HepG2 (cell line): ENCODE measurements around the gene STK25. TPM values are rescaled to one million over a fixed set of nuclear protein-coding genes. Genes with fewer than 3 reads are reported as not detected.

Experiments
- ATAC-seq: fragments of 200-7000 bp; cut with Tn5 transposase; 3 replicates; pipeline ENCODE4 v1.9.1; 2020; ENCODE audit warnings: mild to moderate bottlenecking, moderate library complexity
- BruUV-seq: library from RNA; stranded (reverse); fragments of 400-500 nt; replicated peaks from 2 replicates; lab custom pipeline; 2021; lab: Mats Ljungman, UMichigan
- CTCF ChIA-PET: fragments of 300-600 bp; formaldehyde crosslinking; extraction: SDS; loops from one replicate; lab custom pipeline; 2021; ENCODE audit warnings: low total read pairs, inconsistent platforms, low intra/inter-chr PET ratio; lab: Yijun Ruan, JAX
- POLR2A ChIA-PET: fragments of 350-600 bp; sonication (Branson Sonifier 250); formaldehyde crosslinking; loops from one replicate; lab custom pipeline; 2020; ENCODE audit warnings: antibody characterized with exemption, inconsistent platforms; lab: Yijun Ruan, JAX
- DNase-seq: peaks from one replicate; pipeline ENCODE4 v3.0.0-alpha.2; 2015; ENCODE audit warnings: low spot score
- FAIRE-seq: peaks from 3 replicates; lab custom pipeline; 2011; peaks lifted over from hg19 to GRCh38; lab: Jason Lieb, UNC
- H2AFZ ChIP-seq: one replicate; pipeline ENCODE4 v1.6.1; 2011; ENCODE audit warnings: low read length, inconsistent platforms
- H3K27ac ChIP-seq: fragments of 300-600 bp; 3 replicates; pipeline ENCODE4 v1.8.0; 2011; ENCODE audit warnings: mixed run types, mild to moderate bottlenecking, mixed read lengths, low read length, inconsistent platforms; ENCODE audit not compliant: insufficient read depth; ENCODE audit errors: extremely low read length
- H3K27me3 ChIP-seq, 2 experiments: fragments of 200-600 bp in 1 of 2; 2 replicates in 1 of 2; 3 replicates in 1 of 2; pipeline versions ENCODE4 v1.6.0 to v1.8.0; 2011; ENCODE audit warnings: low read length in 2 of 2, mild to moderate bottlenecking in 2 of 2, moderate library complexity in 2 of 2, inconsistent platforms in 1 of 2; ENCODE audit not compliant: insufficient read depth in 2 of 2, control insufficient read depth in 1 of 2
- H3K36me3 ChIP-seq, 2 experiments: fragments of 200-600 bp in 1 of 2; replicated peaks in 1 of 2; 2 replicates in 1 of 2; 3 replicates in 1 of 2; pipeline versions ENCODE4 v1.5.1 to v1.8.0; 2011; ENCODE audit warnings: low read length in 2 of 2, inconsistent platforms in 1 of 2; ENCODE audit not compliant: insufficient read depth in 2 of 2, control insufficient read depth in 1 of 2
- H3K4me1 ChIP-seq: 2 replicates; pipeline ENCODE4 v1.5.1; 2012; ENCODE audit warnings: low read length, inconsistent platforms; ENCODE audit not compliant: insufficient read depth
- H3K4me2 ChIP-seq: 2 replicates; pipeline ENCODE4 v1.6.0; 2011; ENCODE audit warnings: low read depth, low read length, inconsistent platforms
- H3K4me3 ChIP-seq, 3 experiments: fragments of 200-600 bp in 1 of 3; sonication (generic), shearing (Covaris generic) in 1 of 3; replicated peaks in 1 of 3; 2 replicates each; pipeline ENCODE4 v1.5.1; 2011 to 2016; ENCODE audit warnings: low read length in 3 of 3, inconsistent platforms in 2 of 3, low read depth in 2 of 3, mild to moderate bottlenecking in 2 of 3, control low read depth in 1 of 3, mixed read lengths in 1 of 3; ENCODE audit not compliant: insufficient read depth in 1 of 3
- H3K79me2 ChIP-seq: one replicate; pipeline ENCODE4 v1.6.1; 2011; ENCODE audit warnings: low read length, inconsistent platforms; ENCODE audit not compliant: insufficient read depth
- H3K9ac ChIP-seq: 2 replicates; pipeline ENCODE4 v1.6.0; 2011; ENCODE audit warnings: mild to moderate bottlenecking, low read depth, low read length, inconsistent platforms; ENCODE audit not compliant: insufficient read depth
- H3K9me3 ChIP-seq: 2 replicates; pipeline ENCODE4 v1.5.1; 2012; ENCODE audit warnings: mild to moderate bottlenecking, low read length
- H4K20me1 ChIP-seq: 2 replicates; pipeline ENCODE4 v1.6.0; 2011; ENCODE audit warnings: inconsistent platforms, mild to moderate bottlenecking, low read length, moderate library complexity; ENCODE audit not compliant: insufficient read depth
- BORCS8-MEF2B ChIP-seq: sonication (generic); formaldehyde crosslinking; IDR thresholded peaks from 2 replicates; pipeline ENCODE4 v1.8.0; 2022; ENCODE audit warnings: mild to moderate bottlenecking, missing genetic modification reagents
- FOXK1 ChIP-seq: sonication (generic); formaldehyde crosslinking; IDR thresholded peaks from 2 replicates; pipeline ENCODE4 v1.4.0; 2020; ENCODE audit warnings: low read depth, missing genetic modification reagents, borderline replicate concordance
- GZF1 ChIP-seq: sonication (generic); formaldehyde crosslinking; IDR thresholded peaks from 2 replicates; pipeline ENCODE4 v1.5.1; 2020; ENCODE audit warnings: mild to moderate bottlenecking, missing genetic modification reagents
- HNRNPLL ChIP-seq: fragments of 200-400 bp; formaldehyde crosslinking; IDR thresholded peaks from 2 replicates; pipeline ENCODE4 v1.6.1; 2017; ENCODE audit warnings: mild to moderate bottlenecking, low read depth, low read length; ENCODE audit not compliant: poor library complexity, severe bottlenecking
- KLF16 ChIP-seq, 2 experiments: sonication (generic) in 1 of 2; formaldehyde crosslinking in 1 of 2; IDR thresholded peaks; 2 replicates each; pipeline versions ENCODE4 v1.6.1 to v1.8.0; 2016 to 2023; ENCODE audit warnings: missing genetic modification reagents in 2 of 2, missing compliant biosample characterization in 1 of 2
- PHF21A ChIP-seq: sonication (generic); formaldehyde crosslinking; IDR thresholded peaks from 2 replicates; pipeline ENCODE4 v1.5.0; 2020; ENCODE audit warnings: mild to moderate bottlenecking, missing genetic modification reagents
- POGZ ChIP-seq: sonication (generic); formaldehyde crosslinking; IDR thresholded peaks from 2 replicates; pipeline ENCODE4 v1.4.0; 2020; ENCODE audit warnings: mild to moderate bottlenecking, missing genetic modification reagents
- SMC3 ChIP-seq: IDR thresholded peaks from 2 replicates; pipeline ENCODE4 v1.6.1; 2011; ENCODE audit warnings: low read length, improper control_type of control experiment
- THAP7 ChIP-seq: sonication (generic); formaldehyde crosslinking; IDR thresholded peaks from 2 replicates; pipeline ENCODE4 v1.8.1; 2023; ENCODE audit warnings: mild to moderate bottlenecking, missing genetic modification reagents
- ZBTB42 ChIP-seq: sonication (generic); formaldehyde crosslinking; IDR thresholded peaks from 2 replicates; pipeline ENCODE4 v1.5.0; 2020; ENCODE audit warnings: mild to moderate bottlenecking, missing genetic modification reagents
- ZNF512B ChIP-seq: sonication (generic); formaldehyde crosslinking; IDR thresholded peaks from 2 replicates; pipeline ENCODE4 v1.5.1; 2020; ENCODE audit warnings: missing genetic modification reagents, mild to moderate bottlenecking, borderline replicate concordance
- ZNF75D ChIP-seq: sonication (generic); formaldehyde crosslinking; IDR thresholded peaks from 2 replicates; pipeline ENCODE4 v1.8.1; 2023; ENCODE audit warnings: missing genetic modification reagents, mild to moderate bottlenecking, borderline replicate concordance
- ZNF780A ChIP-seq: sonication (generic); formaldehyde crosslinking; IDR thresholded peaks from 2 replicates; pipeline ENCODE4 v1.8.0; 2022; ENCODE audit warnings: mild to moderate bottlenecking, missing genetic modification reagents, moderate library complexity
- WGBS: methylation state at CpG from one replicate; pipeline ENCODE4 v1.1.6; 2017; ENCODE audit warnings: low lambda C conversion rate; 5-methylcytosine and 5-hydroxymethylcytosine counted together
- in situ Hi-C: cut with HindIII; loops from 2 replicates; pipeline ENCODE4 v1.10.0; 2017; ENCODE audit warnings: low pct_unique_long_range_greater_than_20kb; ENCODE audit not compliant: extremely low pct_ligation_motif_present
- intact Hi-C: fragments of 100-400 bp; cut with micrococcal nuclease; formaldehyde crosslinking; loops from one replicate; pipeline ENCODE4 v1.10.0; 2022; ENCODE audit not compliant: unreplicated experiment
- polyA plus RNA-seq, 8 experiments: library from polyadenylated mRNA; depleted of rRNA in 3 of 8; stranded (reverse) in 7 of 8; unstranded in 1 of 8; fragments of >200 nt; fragmentation: Illumina TruSeq in 4 of 8; extraction: Trizol in 4 of 8; gene quantifications; 2 replicates each; pipeline versions ENCODE4 v1.2.1 to v1.2.3, GENCODE V29; 2011 to 2016; ENCODE audit warnings: low read depth in 4 of 8, missing spikeins in 1 of 8, mixed read lengths in 1 of 8; ENCODE audit not compliant: insufficient read depth in 1 of 8
- total RNA-seq, 5 experiments: library from RNA; depleted of rRNA; stranded (reverse); fragments of >200 nt; fragmentation: Illumina TruSeq; extraction: Trizol; gene quantifications; 2 replicates each; pipeline ENCODE4 v1.2.3, GENCODE V29; 2016; ENCODE audit warnings: low read depth in 1 of 5

STK25 gene
- total and polyA plus RNA-seq, 2 of the 13 experiments (the other 11 are each of a cell fraction or from before 2014, with no cell fraction given), result 177 to 481 TPM

GRCh38 chr2:241475267-241475666, 33.1 kb downstream of the STK25 start:
- Histone ChIP-seq H3K4me1 (peaks cover 19% of the 10 kb centered on the region), H3K79me2 (no peaks in the 10 kb centered on the region), H3K36me3 (no peaks in the 10 kb centered on the region), H2AFZ (no peak overlapping the region), H3K9ac (no peak overlapping the region), H3K4me2 (no peak overlapping the region), H3K4me3 (no peak overlapping the region), H3K27ac (no peak overlapping the region), H3K9me3 (no peaks in the 10 kb centered on the region), H3K27me3 (no peaks in the 10 kb centered on the region), H4K20me1 (no peaks in the 10 kb centered on the region)
- no peak for TF ChIP-seq HNRNPLL
- TF ChIP-seq SMC3, result no peak
- no peak for TF ChIP-seq BORCS8-MEF2B
- TF ChIP-seq PHF21A (CRISPR knock-in tag), result no peak
- TF ChIP-seq ZBTB42 (CRISPR knock-in tag), result no peak
- no peak for TF ChIP-seq ZNF512B (CRISPR knock-in tag)
- no peak for TF ChIP-seq KLF16 (CRISPR knock-in tag; IDR thresholded peaks at IDR 0.05)
- no peak for TF ChIP-seq FOXK1
- TF ChIP-seq GZF1 (CRISPR knock-in tag), result no peak
- no peak for TF ChIP-seq THAP7
- no peak for TF ChIP-seq ZNF75D
- TF ChIP-seq ZNF780A (CRISPR knock-in tag), result no peak
- TF ChIP-seq POGZ (CRISPR knock-in tag), result no peak
- FAIRE-seq (no peak), DNase-seq (no peak), ATAC-seq (no peak)
- BruUV-seq, result no TSS peak
- 91% methylated on average over 3 of the region's 3 CpGs for WGBS
- intact Hi-C loops, result no loop called here
- POLR2A ChIA-PET, result no interaction called here
- CTCF ChIA-PET, result no interaction called here
- in situ Hi-C loops, result no loop called here
